ENCODE measurements around the gene MEGF6. TPM values are rescaled to one million over a fixed set of nuclear protein-coding genes. Genes with fewer than 3 reads are reported as not detected.
A peak's percentile ranks its signal among the peaks of the same experiment; 100 is the strongest.

Gene MEGF6
- total RNA-seq, 1 donor from 2014 or later, result 7.0 TPM

DNA sequence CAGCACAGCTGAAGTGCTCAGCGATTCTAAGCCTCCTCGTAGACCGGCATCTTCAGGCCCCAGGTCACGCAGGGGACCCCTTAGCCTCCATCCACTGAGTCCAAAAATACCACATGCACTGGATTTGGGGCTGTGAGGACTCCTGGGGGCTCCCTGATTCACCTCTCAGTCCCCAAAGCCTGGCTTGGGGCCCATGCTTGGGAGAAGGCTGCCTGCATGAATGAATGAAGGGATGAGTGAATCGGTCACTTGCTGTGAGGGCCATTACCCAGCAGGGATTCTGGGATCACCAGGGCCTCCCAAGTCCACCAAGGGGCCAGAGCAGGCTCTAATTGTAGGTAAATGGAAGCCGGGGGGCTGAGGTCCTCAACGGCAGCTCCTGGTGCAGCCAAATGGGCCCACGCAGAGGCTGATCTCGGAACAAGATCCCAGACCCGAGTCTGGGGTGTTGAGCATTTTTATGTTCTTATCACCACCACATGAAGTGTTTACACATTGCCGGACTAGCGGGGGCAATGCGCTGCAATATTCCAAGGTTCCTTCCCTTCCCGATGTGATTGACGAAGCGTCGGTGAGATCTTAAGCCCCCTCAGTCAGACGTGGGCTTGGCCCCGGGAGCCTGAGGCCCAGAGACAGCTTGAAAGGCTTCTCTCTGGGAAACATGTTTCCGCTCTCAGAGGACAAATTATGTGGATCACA, 170.4 kb downstream of the MEGF6 start:
- DNase-seq (ENCODE audit: missing footprints), result peak; percentile 15
- intact Hi-C loops (cut with DNase I), result no loop called here
- ATAC-seq, result no peak

DNA sequence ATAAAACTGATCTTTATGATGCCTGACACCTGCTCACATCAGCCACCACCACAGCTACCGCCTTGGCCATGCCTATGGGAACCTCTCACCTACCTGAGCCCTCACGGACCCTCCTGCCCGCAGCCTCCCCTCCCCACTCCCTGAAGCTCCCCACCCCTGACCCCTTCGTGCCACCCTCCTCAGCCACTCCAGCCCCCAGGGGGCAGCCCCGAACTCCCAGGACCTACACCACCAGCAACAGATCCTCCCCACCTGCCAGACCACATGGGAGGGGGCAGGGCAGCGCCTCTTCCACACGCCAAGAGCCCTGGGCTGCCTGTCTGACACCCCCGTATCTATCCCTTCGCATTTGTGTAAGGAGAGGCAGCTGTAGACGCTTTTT, 171.0 kb downstream of the MEGF6 start:
- ATAC-seq, result no peak
- peak; percentile 13 for DNase-seq (ENCODE audit: missing footprints)
- intact Hi-C loops (cut with DNase I), result no loop called here

Small RNA genes lying within 50 kb of the gene (microRNA-seq; reads per million reads assigned to microRNA genes)
- gene MIR551A, result not detected

Other genes starting within 250 kb of the MEGF6 start
- gene ARHGEF16, start 156.8 kb downstream of the MEGF6 start, total RNA-seq, result 1.4 TPM
- gene TPRG1L, start 13.5 kb upstream of the MEGF6 start, total RNA-seq, result 46.1 TPM
- 14.6 TPM for gene WRAP73, start 38.6 kb upstream of the MEGF6 start, total RNA-seq
- gene TP73, start 41.0 kb upstream of the MEGF6 start, total RNA-seq, result 0.14 TPM
- not detected for gene CCDC27, start 140.9 kb upstream of the MEGF6 start, total RNA-seq
- 13.0 TPM for gene SMIM1, start 161.2 kb upstream of the MEGF6 start, total RNA-seq
- gene LRRC47, start 185.0 kb upstream of the MEGF6 start, total RNA-seq, result 54.5 TPM
- gene CEP104, start 245.7 kb upstream of the MEGF6 start, total RNA-seq, result 34.1 TPM
- 3.3 TPM for gene DFFB, start 246.0 kb upstream of the MEGF6 start, total RNA-seq

Measured in Right ventricle myocardium inferior (tissue), 1 donor.